Bronchial epithelial cell (primary cell): Measurements from ENCODE around the gene SLC19A3. TPM values are rescaled to one million over a fixed set of nuclear protein-coding genes. Genes with fewer than 3 reads are reported as not detected.

Experiments
- DNase-seq: peaks from one replicate; pipeline ENCODE4 v3.0.0-alpha.2; 2010; ENCODE audit warnings: low read depth
- FAIRE-seq: peaks from 2 replicates; lab custom pipeline; 2011; peaks lifted over from hg19 to GRCh38; lab: Jason Lieb, UNC
- H3K27me3 ChIP-seq: 2 replicates; pipeline ENCODE4 v1.5.1; 2011; ENCODE audit warnings: low read length; ENCODE audit not compliant: control insufficient read depth, insufficient read depth
- H3K36me3 ChIP-seq: 2 replicates; pipeline ENCODE4 v1.5.1; 2011; ENCODE audit warnings: low read length; ENCODE audit not compliant: control insufficient read depth, insufficient read depth
- H3K4me3 ChIP-seq: 2 replicates; pipeline ENCODE4 v1.5.1; 2011; ENCODE audit warnings: mild to moderate bottlenecking, low read depth, low read length, control low read depth
- CTCF ChIP-seq: IDR thresholded peaks from 2 replicates; pipeline ENCODE4 v1.5.1; 2011; ENCODE audit warnings: mild to moderate bottlenecking, moderate library complexity, low read length, control low read depth, inconsistent platforms; ENCODE audit not compliant: insufficient read depth, severe bottlenecking
- total RNA-seq: library from RNA; depleted of rRNA; stranded (reverse); fragments of >200 nt; gene quantifications from 2 replicates; pipeline ENCODE4 v1.2.1, GENCODE V29; 2014

SLC19A3 gene
- total RNA-seq, 1 donor from 2014 or later: not detected

DNA sequence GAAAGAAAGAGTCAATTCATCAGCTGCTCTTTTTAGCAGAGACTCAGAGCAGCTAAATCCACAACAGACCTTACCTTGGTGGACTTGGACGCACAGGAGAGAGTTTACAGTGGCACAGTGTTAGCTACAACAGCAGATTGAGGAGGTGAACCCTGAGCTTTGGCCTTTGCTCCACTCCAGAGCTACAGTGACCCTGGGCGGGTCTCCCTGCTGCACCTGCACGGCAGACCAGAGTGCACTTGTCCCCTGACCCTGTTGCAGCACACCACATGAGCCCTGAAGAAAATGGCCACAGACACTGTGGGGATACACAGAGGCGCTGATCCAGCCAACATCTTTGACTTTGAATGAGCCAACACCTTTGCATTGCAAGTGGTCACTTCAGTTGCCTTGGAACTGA lies 11.0 kb downstream of the SLC19A3 start:
- H3K27me3 ChIP-seq: no peaks in the 10 kb centered on the region
- H3K4me3 ChIP-seq: no peak overlapping the region
- FAIRE-seq (no peak), DNase-seq (no peak)
- no peaks in the 10 kb centered on the region for H3K36me3 ChIP-seq
- no peak for TF ChIP-seq CTCF

- H3K27me3 ChIP-seq: no peaks in the 10 kb centered on the region
- DNase-seq (peak; percentile 62), FAIRE-seq (no peak)
- H3K36me3 ChIP-seq: no peaks in the 10 kb centered on the region
- TF ChIP-seq CTCF: no peak
- H3K4me3 ChIP-seq: no peak overlapping the region
Measured at GRCh38 chr2:227703961-227704360, 13.9 kb downstream of the SLC19A3 start.

DNA sequence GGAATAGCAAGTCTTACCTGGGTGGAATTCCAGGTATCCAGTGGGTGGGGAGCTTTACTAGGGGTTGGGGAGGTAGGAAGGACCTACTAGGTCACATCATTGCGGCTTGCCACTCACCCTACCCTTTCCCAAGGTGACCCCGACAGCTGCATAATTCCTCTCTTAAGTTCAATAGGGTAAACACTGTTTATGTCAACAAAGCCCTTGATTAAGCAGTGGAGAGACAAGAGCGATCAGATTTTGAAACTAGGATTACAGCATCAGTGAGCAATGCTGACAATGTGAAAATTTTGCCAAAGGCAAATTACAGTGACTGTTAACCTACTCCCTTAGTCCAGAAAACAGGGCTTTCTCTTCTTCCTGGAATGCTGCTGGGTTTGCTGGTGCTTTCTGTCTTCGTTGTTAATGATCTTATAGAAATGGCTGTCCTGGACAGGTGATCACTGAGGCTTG lies 14.5 kb downstream of the SLC19A3 start:
- Histone ChIP-seq H3K27me3 (no peaks in the 10 kb centered on the region), H3K4me3 (no peak overlapping the region), H3K36me3 (no peaks in the 10 kb centered on the region)
- DNase-seq (peak; percentile 91), FAIRE-seq (peak; percentile 99)
- no peak for TF ChIP-seq CTCF

DNA sequence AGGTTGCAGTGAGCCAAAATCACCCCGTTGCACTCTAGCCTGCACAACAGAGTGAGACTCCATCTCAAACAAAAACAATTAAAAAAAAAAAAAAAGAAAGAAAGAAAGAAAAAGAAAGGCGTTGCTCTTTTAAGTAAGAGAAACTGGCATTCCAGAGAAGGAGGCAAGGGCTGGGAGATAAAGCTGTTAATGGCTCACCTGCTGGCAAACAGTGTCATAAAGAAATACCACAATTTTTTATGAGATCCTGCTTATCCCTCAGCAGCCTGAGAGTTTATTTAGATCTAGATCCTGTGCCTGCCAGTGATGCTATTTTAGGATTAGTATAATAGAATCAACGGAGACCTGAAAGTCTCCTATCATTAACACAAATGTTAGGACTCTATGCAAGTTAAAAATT lies 16.3 kb downstream of the SLC19A3 start:
- Histone ChIP-seq H3K27me3 (no peaks in the 10 kb centered on the region), H3K36me3 (no peaks in the 10 kb centered on the region), H3K4me3 (no peak overlapping the region)
- no peak for TF ChIP-seq CTCF
- no peak for FAIRE-seq
- no peak for DNase-seq

DNA sequence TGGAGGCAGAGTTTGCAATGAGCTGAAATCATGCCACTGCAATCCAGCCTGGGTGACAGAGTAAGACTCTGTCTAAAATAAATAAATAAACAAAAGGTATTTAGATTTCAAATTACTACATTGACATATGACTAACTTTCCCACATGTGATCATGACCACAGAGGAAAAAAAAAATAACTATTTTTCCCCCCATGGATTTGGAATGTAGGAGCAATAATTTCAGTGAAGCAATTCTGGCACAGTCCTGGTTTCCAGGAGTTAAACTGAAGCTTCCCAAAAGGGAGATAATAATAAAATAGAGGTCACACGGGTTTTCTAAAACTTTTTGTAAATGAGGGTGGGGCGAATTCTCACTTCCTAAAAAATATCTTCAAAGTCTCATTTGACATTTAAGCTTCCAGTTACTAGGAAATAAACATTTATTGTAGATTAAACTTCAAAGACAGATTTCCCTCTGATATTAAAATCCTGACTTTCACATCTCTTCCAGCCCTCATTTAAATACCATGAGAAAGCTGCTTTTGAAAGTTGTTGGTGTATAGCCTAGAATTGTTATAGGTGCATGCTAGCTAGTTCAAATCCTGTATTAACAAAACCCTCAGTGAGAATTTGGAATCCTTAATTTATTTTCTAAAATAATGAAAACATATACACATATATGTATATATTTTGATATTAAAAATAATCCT lies 20.7 kb downstream of the SLC19A3 start:
- no peak for TF ChIP-seq CTCF
- no peak for DNase-seq
- Histone ChIP-seq H3K27me3 (no peaks in the 10 kb centered on the region), H3K36me3 (no peaks in the 10 kb centered on the region), H3K4me3 (no peak overlapping the region)
- no peak for FAIRE-seq

DNA sequence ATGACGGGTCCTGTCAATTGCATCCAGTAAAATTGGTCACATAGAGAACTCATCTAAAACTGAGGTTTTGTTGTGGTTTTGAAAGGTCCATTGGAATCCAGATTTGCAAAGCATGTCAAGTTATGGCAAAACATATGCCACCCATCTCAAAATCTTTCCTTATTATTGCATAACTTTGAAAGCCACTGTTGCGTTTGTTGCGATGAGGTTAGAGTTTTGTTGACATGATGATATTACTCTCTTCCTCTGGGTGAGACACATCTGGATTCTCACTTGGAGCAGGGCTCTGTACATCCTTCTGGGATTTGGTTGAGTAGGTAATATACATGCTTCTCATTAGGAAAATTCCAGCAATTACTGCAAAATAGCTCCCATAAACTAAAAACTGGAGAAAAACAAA lies 30.6 kb downstream of the SLC19A3 start:
- TF ChIP-seq CTCF: no peak
- DNase-seq (no peak), FAIRE-seq (no peak)
- H3K4me3 ChIP-seq: no peak overlapping the region
- H3K36me3 ChIP-seq: no peaks in the 10 kb centered on the region
- H3K27me3 ChIP-seq: no peaks in the 10 kb centered on the region
